PC-3 (cell line): ENCODE data around the gene C22orf23. TPM values are rescaled to one million over a fixed set of nuclear protein-coding genes. Genes with fewer than 3 reads are reported as not detected.

Source experiments
- ATAC-seq: fragments of 200-7000 bp; cut with Tn5 transposase; 2 replicates; pipeline ENCODE4 v1.9.1; 2020; ENCODE audit warnings: mild to moderate bottlenecking, moderate library complexity
- BruUV-seq: library from RNA; stranded (reverse); fragments of 400-500 nt; replicated peaks from 2 replicates; lab custom pipeline; 2021; lab: Mats Ljungman, UMichigan
- CTCF ChIA-PET: fragments of 300-600 bp; sonication (Branson Sonifier 250); formaldehyde crosslinking; loops from one replicate; lab custom pipeline; 2022; ENCODE audit warnings: antibody characterized with exemption; lab: Charles Lee
- POLR2A ChIA-PET: fragments of 300-600 bp; sonication (Branson Sonifier 250); formaldehyde crosslinking; loops from one replicate; lab custom pipeline; 2022; ENCODE audit warnings: antibody characterized with exemption; ENCODE audit not compliant: unreplicated experiment; lab: Charles Lee
- DNase-seq: peaks from one replicate; pipeline ENCODE4 v3.0.0-alpha.2; 2015
- H2AFZ ChIP-seq: fragments of 300-600 bp; sonication (generic); 2 replicates; pipeline ENCODE4 v1.6.0; 2016; ENCODE audit warnings: antibody characterized with exemption, low read length
- H3F3A ChIP-seq: fragments of 300-600 bp; sonication (generic); one replicate; pipeline ENCODE4 v1.6.0; 2017; ENCODE audit warnings: antibody characterized with exemption, low read length, control low read depth, mild to moderate bottlenecking; ENCODE audit not compliant: unreplicated experiment
- H3K27ac ChIP-seq: fragments of 300-600 bp; sonication (generic); 2 replicates; pipeline ENCODE4 v1.5.1; 2016; ENCODE audit warnings: mild to moderate bottlenecking, low read length
- H3K27me3 ChIP-seq: fragments of 300-600 bp; sonication (generic); 2 replicates; pipeline ENCODE4 v1.6.1; 2016; ENCODE audit warnings: low read length, mixed read lengths
- H3K36me3 ChIP-seq: fragments of 300-600 bp; sonication (generic); 2 replicates; pipeline ENCODE4 v1.6.1; 2016; ENCODE audit warnings: low read depth, mixed run types, low read length, mixed read lengths
- H3K4me1 ChIP-seq: fragments of 300-600 bp; sonication (generic); 2 replicates; pipeline ENCODE4 v1.5.1; 2016; ENCODE audit warnings: low read length; ENCODE audit not compliant: insufficient read depth
- H3K4me2 ChIP-seq: fragments of 300-600 bp; sonication (generic); 2 replicates; pipeline ENCODE4 v1.6.0; 2016; ENCODE audit warnings: low read length
- H3K4me3 ChIP-seq: fragments of 300-600 bp; sonication (generic); 2 replicates; pipeline ENCODE4 v1.5.1; 2016; ENCODE audit warnings: mild to moderate bottlenecking, low read length, mixed read lengths
- H3K79me2 ChIP-seq: fragments of 300-600 bp; sonication (generic); 2 replicates; pipeline ENCODE4 v1.6.1; 2017; ENCODE audit warnings: low read length, mixed read lengths
- H3K9ac ChIP-seq: fragments of 300-600 bp; sonication (generic); 2 replicates; pipeline ENCODE4 v1.6.0; 2016; ENCODE audit warnings: mild to moderate bottlenecking, low read length
- H3K9me2 ChIP-seq: fragments of 300-600 bp; sonication (generic); replicated peaks from 2 replicates; pipeline ENCODE4 v1.6.1; 2016; ENCODE audit warnings: mixed run types, low read length, mixed read lengths
- H3K9me3 ChIP-seq: fragments of 300-600 bp; sonication (generic); 2 replicates; pipeline ENCODE4 v1.6.1; 2016; ENCODE audit warnings: low read length, mixed read lengths
- H4K20me1 ChIP-seq: fragments of 300-600 bp; sonication (generic); 2 replicates; pipeline ENCODE4 v1.6.1; 2016; ENCODE audit warnings: low read length, mixed read lengths
- EZH2 ChIP-seq: fragments of 300-600 bp; sonication (generic); IDR thresholded peaks from one replicate; pipeline ENCODE4 v1.6.1; 2017; ENCODE audit warnings: antibody characterized with exemption, mild to moderate bottlenecking, low read length; ENCODE audit not compliant: unreplicated experiment
- EZH2phosphoT487 ChIP-seq: fragments of 300-600 bp; sonication (generic); IDR thresholded peaks from 2 replicates; pipeline ENCODE4 v1.6.1; 2018; ENCODE audit warnings: mild to moderate bottlenecking, antibody characterized with exemption, low read length, borderline replicate concordance
- intact Hi-C: fragments of 100-400 bp; cut with micrococcal nuclease; formaldehyde crosslinking; loops from 2 replicates; pipeline ENCODE4 v1.9.0; 2023
- total RNA-seq: library from RNA; depleted of rRNA; stranded (reverse); fragments of >200 nt; gene quantifications from 2 replicates; pipeline ENCODE4 v1.2.3, GENCODE V29; 2014
- TF ChIP-seq, protein P1 (sequence below): fragments of 300-600 bp; sonication (generic); conservative IDR thresholded peaks from 2 replicates; pipeline ENCODE4 v1.5.1; 2017; ENCODE audit warnings: antibody characterized with exemption, low read depth, mild to moderate bottlenecking, low read length

Gene C22orf23
- total RNA-seq, 1 experiment from 2014 or later: 0.69 TPM

DNA sequence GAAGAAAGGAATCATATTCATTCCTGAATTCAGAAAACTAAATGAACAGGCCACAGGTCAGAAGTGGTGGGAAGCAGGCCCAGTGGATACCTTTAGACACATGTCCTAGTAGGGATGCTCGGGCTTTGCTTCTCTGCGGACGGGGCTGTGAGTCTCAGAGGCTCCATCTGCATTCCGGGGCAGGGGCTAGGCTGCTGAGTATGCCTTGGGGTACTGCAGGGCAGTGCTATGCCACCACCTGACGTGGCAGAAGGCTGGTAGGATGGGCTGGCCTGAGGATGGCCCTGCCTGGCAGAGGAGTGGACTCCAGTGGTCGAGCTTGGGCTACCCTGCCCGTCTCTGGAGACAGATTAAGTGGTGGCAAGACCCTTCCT, 9.6 kb downstream of the C22orf23 start:
- POLR2A ChIA-PET: interaction anchor here (0.6 to 0.7 kb wide), 3 partner anchors 9 to 113 kb away, joined by 3 to 10 read pairs (median 4); partner anchors contain the start of gene PICK1

DNA sequence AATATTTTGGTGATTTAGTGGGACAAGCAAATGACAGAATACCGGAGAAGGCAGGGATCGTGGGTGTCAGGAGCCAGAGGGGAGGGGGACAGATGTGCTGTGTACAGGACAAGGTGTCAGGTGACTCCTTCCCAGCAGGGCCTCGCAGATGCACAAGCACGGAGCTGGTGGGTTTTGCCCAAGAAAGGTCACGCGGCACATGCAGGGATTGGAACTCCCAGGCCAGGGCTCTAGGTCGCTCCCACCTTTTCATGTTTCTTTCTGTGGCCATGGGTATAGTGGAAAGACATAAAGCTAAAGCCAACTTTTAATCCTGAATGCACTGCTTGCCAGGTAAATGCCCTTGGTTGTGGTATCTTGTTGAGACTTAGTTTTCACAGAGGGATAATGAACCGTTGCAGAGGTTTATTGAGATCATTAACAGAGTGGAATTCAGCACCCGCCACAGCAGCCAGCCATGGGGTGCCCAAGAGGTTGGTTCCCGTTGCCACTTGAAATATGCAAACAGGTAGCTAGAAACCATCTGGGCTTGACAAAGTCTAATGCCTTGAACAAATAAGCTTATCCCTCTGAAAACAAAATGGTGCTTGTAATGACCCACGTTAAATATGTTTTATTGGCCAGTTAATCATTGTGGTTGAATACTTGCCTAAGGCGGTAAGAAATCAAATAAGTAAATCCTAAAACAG, 10.1 kb downstream of the C22orf23 start:
- H3K9me3 ChIP-seq: no peaks in the 10 kb centered on the region
- H3K4me3 ChIP-seq: no peak overlapping the region
- H3K27ac ChIP-seq: peak overlapping the region; percentile 13; the same call in 1 of the 2 replicates
- H3K9ac ChIP-seq: no peak overlapping the region
- TF ChIP-seq EZH2 (no peak), EZH2phosphoT487 (no peak)
- TF ChIP-seq, protein P1, sequence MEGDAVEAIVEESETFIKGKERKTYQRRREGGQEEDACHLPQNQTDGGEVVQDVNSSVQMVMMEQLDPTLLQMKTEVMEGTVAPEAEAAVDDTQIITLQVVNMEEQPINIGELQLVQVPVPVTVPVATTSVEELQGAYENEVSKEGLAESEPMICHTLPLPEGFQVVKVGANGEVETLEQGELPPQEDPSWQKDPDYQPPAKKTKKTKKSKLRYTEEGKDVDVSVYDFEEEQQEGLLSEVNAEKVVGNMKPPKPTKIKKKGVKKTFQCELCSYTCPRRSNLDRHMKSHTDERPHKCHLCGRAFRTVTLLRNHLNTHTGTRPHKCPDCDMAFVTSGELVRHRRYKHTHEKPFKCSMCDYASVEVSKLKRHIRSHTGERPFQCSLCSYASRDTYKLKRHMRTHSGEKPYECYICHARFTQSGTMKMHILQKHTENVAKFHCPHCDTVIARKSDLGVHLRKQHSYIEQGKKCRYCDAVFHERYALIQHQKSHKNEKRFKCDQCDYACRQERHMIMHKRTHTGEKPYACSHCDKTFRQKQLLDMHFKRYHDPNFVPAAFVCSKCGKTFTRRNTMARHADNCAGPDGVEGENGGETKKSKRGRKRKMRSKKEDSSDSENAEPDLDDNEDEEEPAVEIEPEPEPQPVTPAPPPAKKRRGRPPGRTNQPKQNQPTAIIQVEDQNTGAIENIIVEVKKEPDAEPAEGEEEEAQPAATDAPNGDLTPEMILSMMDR: no peak
- H3K4me1 ChIP-seq: peaks cover 12% of the 10 kb centered on the region
- H3K27me3 ChIP-seq: no peaks in the 10 kb centered on the region
- ChIA-PET POLR2A (interaction anchor here (0.6 to 0.7 kb wide), 3 partner anchors 10 to 114 kb away, joined by 3 to 10 read pairs (median 4); partner anchors contain the start of gene PICK1), CTCF (no interaction called here)
- peaks cover 4% of the 10 kb centered on the region; the same call in 1 of the 2 replicates for H3K36me3 ChIP-seq
- ATAC-seq (peak; percentile 89), DNase-seq (peak; percentile 75)
- no peaks in the 10 kb centered on the region for H3F3A ChIP-seq
- no peak overlapping the region for H2AFZ ChIP-seq
- H3K79me2 ChIP-seq: no peaks in the 10 kb centered on the region
- 0 out of 2 replicates have a peak, but pooled peaks cover 4% of the 10 kb centered on the region for H4K20me1 ChIP-seq
- no peaks in the 10 kb centered on the region for H3K9me2 ChIP-seq
- intact Hi-C loops: no loop called here
- no peak overlapping the region for H3K4me2 ChIP-seq
- no TSS peak for BruUV-seq

More for the DNA sequence above, 9.6 kb downstream of the C22orf23 start:
- no peak overlapping the region for H3K27ac ChIP-seq
- ATAC-seq (peak; percentile 81), DNase-seq (no peak)
- no peaks in the 10 kb centered on the region for H3K9me2 ChIP-seq
- BruUV-seq: TSS peak; percentile 9
- 0 out of 2 replicates have a peak, but pooled peaks cover 4% of the 10 kb centered on the region for H4K20me1 ChIP-seq
- H3K4me3 ChIP-seq: no peak overlapping the region
- no peak overlapping the region for H3K4me2 ChIP-seq
- H3K9me3 ChIP-seq: no peaks in the 10 kb centered on the region
- H3K9ac ChIP-seq: no peak overlapping the region
- H3K36me3 ChIP-seq: peaks cover 4% of the 10 kb centered on the region; the same call in 1 of the 2 replicates
- CTCF ChIA-PET: no interaction called here
- no peak overlapping the region for H2AFZ ChIP-seq
- H3K4me1 ChIP-seq: peaks cover 12% of the 10 kb centered on the region
- TF ChIP-seq, protein P1: no peak
- TF ChIP-seq EZH2: no peak
- TF ChIP-seq EZH2phosphoT487: no peak
- H3K79me2 ChIP-seq: no peaks in the 10 kb centered on the region
- no peaks in the 10 kb centered on the region for H3F3A ChIP-seq
- intact Hi-C loops: no loop called here
- H3K27me3 ChIP-seq: no peaks in the 10 kb centered on the region

DNA sequence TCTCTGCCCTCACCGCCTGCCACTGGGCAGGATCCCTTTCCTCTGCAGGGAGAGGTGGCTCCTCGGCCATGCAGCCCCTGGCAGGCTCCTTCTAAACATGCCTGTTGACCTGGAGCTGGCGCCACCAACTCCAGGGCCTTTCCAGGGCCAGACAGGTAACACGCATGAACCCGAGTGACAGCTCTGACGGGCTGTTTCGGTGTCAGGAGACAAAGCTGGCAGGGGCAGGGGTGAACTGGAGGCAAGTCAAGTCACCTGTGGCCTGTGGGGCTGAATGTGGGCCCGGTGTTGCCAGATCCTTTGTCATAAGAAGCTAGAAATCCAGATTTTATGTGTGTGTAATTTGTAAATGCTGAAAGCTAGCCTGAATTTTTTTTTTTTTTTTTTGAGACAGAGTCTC, 11.3 kb downstream of the C22orf23 start:
- Histone ChIP-seq H3K9ac (no peak overlapping the region), H3F3A (no peaks in the 10 kb centered on the region), H3K4me3 (no peak overlapping the region), H3K9me3 (no peaks in the 10 kb centered on the region), H3K79me2 (no peaks in the 10 kb centered on the region), H4K20me1 (0 out of 2 replicates have a peak, but pooled peaks cover 4% of the 10 kb centered on the region), H2AFZ (no peak overlapping the region), H3K27ac (no peak overlapping the region), H3K4me1 (peaks cover 12% of the 10 kb centered on the region), H3K27me3 (no peaks in the 10 kb centered on the region), H3K4me2 (no peak overlapping the region), H3K9me2 (no peaks in the 10 kb centered on the region), H3K36me3 (peaks cover 4% of the 10 kb centered on the region; the same call in 1 of the 2 replicates)
- no peak for TF ChIP-seq EZH2
- TF ChIP-seq, protein P1: no peak
- no peak for TF ChIP-seq EZH2phosphoT487
- DNase-seq (no peak), ATAC-seq (no peak)
- no TSS peak for BruUV-seq
- intact Hi-C loops: no loop called here
- ChIA-PET POLR2A (interaction anchor here (0.6 kb wide), 2 partner anchors 58 to 93 kb away, joined by 3 read pairs; partner anchors contain the start of gene EIF3L), CTCF (no interaction called here)
